ENCODE measurements around the gene WNT2B. TPM values are rescaled to one million over a fixed set of nuclear protein-coding genes. Genes with fewer than 3 reads are reported as not detected.

The WNT2B gene
- polyA plus RNA-seq, 1 experiment: 2.7 TPM

GRCh38 chr1:112505878-112506277 is 2.9 kb upstream of the WNT2B start:
- ChIA-PET CTCF (interaction anchor here (1.0 kb wide), 1 partner anchor 108 kb away, joined by 3 read pairs; no protein-coding TSS in a partner anchor), POLR2A (no interaction called here)
- no peak overlapping the region for H3K4me3 ChIP-seq (ENCODE audit: low read depth, low read length)
- peaks cover 7% of the 10 kb centered on the region; the same call in 1 of the 2 replicates for H3K9me3 ChIP-seq (ENCODE audit: control insufficient read depth, insufficient read depth, low read length)
- no peak for DNase-seq (ENCODE audit: low read depth, low spot score)
- TF ChIP-seq CTCF (IDR thresholded peaks at IDR 0.05; ENCODE audit: low read depth, low read length): no peak
- H3K27ac ChIP-seq (ENCODE audit: low read depth, low read length): no peak overlapping the region
- peaks cover 46% of the 10 kb centered on the region for H3K27me3 ChIP-seq (ENCODE audit: control insufficient read depth, insufficient read depth, low read length)

- Histone ChIP-seq H3K27ac (ENCODE audit: low read depth, low read length) (no peak overlapping the region), H3K9me3 (ENCODE audit: control insufficient read depth, insufficient read depth, low read length) (peaks cover 7% of the 10 kb centered on the region; the same call in 1 of the 2 replicates), H3K4me3 (ENCODE audit: low read depth, low read length) (no peak overlapping the region), H3K27me3 (ENCODE audit: control insufficient read depth, insufficient read depth, low read length) (peaks cover 46% of the 10 kb centered on the region)
- CTCF ChIA-PET: interaction anchor here (1.0 kb wide), 1 partner anchor 108 kb away, joined by 3 read pairs; no protein-coding TSS in a partner anchor
- no peak for DNase-seq (ENCODE audit: low read depth, low spot score)
- TF ChIP-seq CTCF (IDR thresholded peaks at IDR 0.05; ENCODE audit: low read depth, low read length): no peak
- POLR2A ChIA-PET: no interaction called here
Observed at GRCh38 chr1:112506306-112506705, 2.5 kb upstream of the WNT2B start.

- TF ChIP-seq CTCF (IDR thresholded peaks at IDR 0.05; ENCODE audit: low read depth, low read length): no peak
- H3K4me3 ChIP-seq (ENCODE audit: low read depth, low read length): no peak overlapping the region
- no peak overlapping the region for H3K27ac ChIP-seq (ENCODE audit: low read depth, low read length)
- ChIA-PET POLR2A (no interaction called here), CTCF (interaction anchor here (1.0 kb wide), 1 partner anchor 107 kb away, joined by 3 read pairs; no protein-coding TSS in a partner anchor)
- no peak for DNase-seq (ENCODE audit: low read depth, low spot score)
- H3K27me3 ChIP-seq (ENCODE audit: control insufficient read depth, insufficient read depth, low read length): peaks cover 46% of the 10 kb centered on the region
- peaks cover 7% of the 10 kb centered on the region; the same call in 1 of the 2 replicates for H3K9me3 ChIP-seq (ENCODE audit: control insufficient read depth, insufficient read depth, low read length)
Observed at GRCh38 chr1:112506731-112507130, 2.0 kb upstream of the WNT2B start.

GRCh38 chr1:112507336-112507735 is 1.4 kb upstream of the WNT2B start:
- H3K4me3 ChIP-seq (ENCODE audit: low read depth, low read length): no peak overlapping the region
- H3K27ac ChIP-seq (ENCODE audit: low read depth, low read length): no peak overlapping the region
- H3K27me3 ChIP-seq (ENCODE audit: control insufficient read depth, insufficient read depth, low read length): peaks cover 48% of the 10 kb centered on the region
- peaks cover 7% of the 10 kb centered on the region; the same call in 1 of the 2 replicates for H3K9me3 ChIP-seq (ENCODE audit: control insufficient read depth, insufficient read depth, low read length)
- ChIA-PET CTCF (no interaction called here), POLR2A (no interaction called here)
- TF ChIP-seq CTCF (IDR thresholded peaks at IDR 0.05; ENCODE audit: low read depth, low read length): no peak
- DNase-seq (ENCODE audit: low read depth, low spot score): no peak

- Histone ChIP-seq H3K27me3 (ENCODE audit: control insufficient read depth, insufficient read depth, low read length) (peaks cover 50% of the 10 kb centered on the region), H3K9me3 (ENCODE audit: control insufficient read depth, insufficient read depth, low read length) (peaks cover 7% of the 10 kb centered on the region; the same call in 1 of the 2 replicates), H3K4me3 (ENCODE audit: low read depth, low read length) (peak overlapping the region; percentile 56), H3K27ac (ENCODE audit: low read depth, low read length) (no peak overlapping the region)
- DNase-seq (ENCODE audit: low read depth, low spot score): no peak
- ChIA-PET CTCF (no interaction called here), POLR2A (no interaction called here)
- TF ChIP-seq CTCF (IDR thresholded peaks at IDR 0.05; ENCODE audit: low read depth, low read length): no peak
Observed at GRCh38 chr1:112507921-112508277, 866 bp upstream of the WNT2B start.
